IPS-15b (cell line): ENCODE results near the gene MMP21.

Experiments
- H3K27me3 ChIP-seq: one replicate; pipeline ENCODE4 v1.6.1; 2013; ENCODE audit warnings: low read length; ENCODE audit not compliant: control insufficient read depth, insufficient read depth
- H3K36me3 ChIP-seq: one replicate; pipeline ENCODE4 v1.6.1; 2013; ENCODE audit warnings: low read length; ENCODE audit not compliant: control insufficient read depth, insufficient read depth
- H3K4me1 ChIP-seq: one replicate; pipeline ENCODE4 v1.6.1; 2013; ENCODE audit warnings: mild to moderate bottlenecking, low read length; ENCODE audit not compliant: control insufficient read depth, insufficient read depth
- H3K4me3 ChIP-seq: one replicate; pipeline ENCODE4 v1.5.1; 2013; ENCODE audit warnings: low read depth, low read length
- H3K9ac ChIP-seq: one replicate; pipeline ENCODE4 v1.6.1; 2013; ENCODE audit warnings: low read depth, mild to moderate bottlenecking, low read length
- H3K9me3 ChIP-seq: one replicate; pipeline ENCODE4 v1.6.1; 2013; ENCODE audit warnings: mild to moderate bottlenecking, low read length; ENCODE audit not compliant: control insufficient read depth, insufficient read depth

The MMP21 gene

GRCh38 chr10:125785791-125786190, 10.2 kb upstream of the MMP21 start:
- Histone ChIP-seq H3K27me3 (no peaks in the 10 kb centered on the region), H3K36me3 (peaks cover 3% of the 10 kb centered on the region), H3K9ac (no peak overlapping the region), H3K9me3 (no peaks in the 10 kb centered on the region), H3K4me3 (no peak overlapping the region), H3K4me1 (no peaks in the 10 kb centered on the region)

GRCh38 chr10:125783957-125784356, 8.3 kb upstream of the MMP21 start:
- H3K9ac ChIP-seq = no peak overlapping the region
- H3K4me3 ChIP-seq = no peak overlapping the region
- no peaks in the 10 kb centered on the region for H3K4me1 ChIP-seq
- peaks cover 3% of the 10 kb centered on the region for H3K36me3 ChIP-seq
- H3K9me3 ChIP-seq = no peaks in the 10 kb centered on the region
- H3K27me3 ChIP-seq = no peaks in the 10 kb centered on the region

GRCh38 chr10:125783408-125783807, 7.8 kb upstream of the MMP21 start:
- H3K9ac ChIP-seq = no peak overlapping the region
- no peaks in the 10 kb centered on the region for H3K4me1 ChIP-seq
- H3K4me3 ChIP-seq = no peak overlapping the region
- H3K36me3 ChIP-seq = peaks cover under 1% of the 10 kb centered on the region
- H3K27me3 ChIP-seq = no peaks in the 10 kb centered on the region
- H3K9me3 ChIP-seq = no peaks in the 10 kb centered on the region

GRCh38 chr10:125782616-125783015, 7.0 kb upstream of the MMP21 start:
- H3K36me3 ChIP-seq = no peaks in the 10 kb centered on the region
- no peak overlapping the region for H3K4me3 ChIP-seq
- H3K9me3 ChIP-seq = no peaks in the 10 kb centered on the region
- no peak overlapping the region for H3K9ac ChIP-seq
- no peaks in the 10 kb centered on the region for H3K27me3 ChIP-seq
- H3K4me1 ChIP-seq = no peaks in the 10 kb centered on the region

GRCh38 chr10:125782054-125782453, 6.4 kb upstream of the MMP21 start:
- no peak overlapping the region for H3K9ac ChIP-seq
- H3K27me3 ChIP-seq = no peaks in the 10 kb centered on the region
- H3K36me3 ChIP-seq = no peaks in the 10 kb centered on the region
- no peaks in the 10 kb centered on the region for H3K4me1 ChIP-seq
- H3K4me3 ChIP-seq = no peak overlapping the region
- no peaks in the 10 kb centered on the region for H3K9me3 ChIP-seq

GRCh38 chr10:125781374-125781773, 5.8 kb upstream of the MMP21 start:
- H3K4me3 ChIP-seq = no peak overlapping the region
- no peaks in the 10 kb centered on the region for H3K27me3 ChIP-seq
- H3K4me1 ChIP-seq = no peaks in the 10 kb centered on the region
- H3K9ac ChIP-seq = no peak overlapping the region
- no peaks in the 10 kb centered on the region for H3K9me3 ChIP-seq
- no peaks in the 10 kb centered on the region for H3K36me3 ChIP-seq

- Histone ChIP-seq H3K36me3 (no peaks in the 10 kb centered on the region), H3K27me3 (no peaks in the 10 kb centered on the region), H3K9ac (no peak overlapping the region), H3K4me3 (no peak overlapping the region), H3K4me1 (no peaks in the 10 kb centered on the region), H3K9me3 (no peaks in the 10 kb centered on the region)
Measured at GRCh38 chr10:125779403-125780327, 4.0 kb upstream of the MMP21 start.

- Histone ChIP-seq H3K4me1 (no peaks in the 10 kb centered on the region), H3K9ac (no peak overlapping the region), H3K4me3 (no peak overlapping the region), H3K9me3 (no peaks in the 10 kb centered on the region), H3K36me3 (no peaks in the 10 kb centered on the region), H3K27me3 (no peaks in the 10 kb centered on the region)
Measured at GRCh38 chr10:125778556-125778955, 2.9 kb upstream of the MMP21 start.

GRCh38 chr10:125777806-125778205, 2.2 kb upstream of the MMP21 start:
- H3K9me3 ChIP-seq = no peaks in the 10 kb centered on the region
- no peaks in the 10 kb centered on the region for H3K27me3 ChIP-seq
- H3K4me1 ChIP-seq = no peaks in the 10 kb centered on the region
- no peaks in the 10 kb centered on the region for H3K36me3 ChIP-seq
- no peak overlapping the region for H3K4me3 ChIP-seq
- no peak overlapping the region for H3K9ac ChIP-seq

GRCh38 chr10:125774581-125775191, 935 bp downstream of the MMP21 start:
- H3K9me3 ChIP-seq = no peaks in the 10 kb centered on the region
- no peak overlapping the region for H3K4me3 ChIP-seq
- H3K36me3 ChIP-seq = no peaks in the 10 kb centered on the region
- no peaks in the 10 kb centered on the region for H3K27me3 ChIP-seq
- no peaks in the 10 kb centered on the region for H3K4me1 ChIP-seq
- no peak overlapping the region for H3K9ac ChIP-seq

GRCh38 chr10:125773687-125774543, 1.7 kb downstream of the MMP21 start:
- H3K9me3 ChIP-seq = no peaks in the 10 kb centered on the region
- H3K36me3 ChIP-seq = no peaks in the 10 kb centered on the region
- no peaks in the 10 kb centered on the region for H3K27me3 ChIP-seq
- no peak overlapping the region for H3K4me3 ChIP-seq
- no peaks in the 10 kb centered on the region for H3K4me1 ChIP-seq
- H3K9ac ChIP-seq = no peak overlapping the region
